Ascending aorta (tissue), 2 donors: ENCODE data around the gene F2RL3. TPM values are rescaled to one million over a fixed set of nuclear protein-coding genes. Genes with fewer than 3 reads are reported as not detected.
"Not testable (repeated sequence)": the region's sequence is repeated elsewhere in the genome, so short reads cannot be mapped to it uniquely, and the experiment has no call there.

Experiments
- DNase-seq, 2 donors: peaks; one replicate each; pipeline ENCODE4 v3.0.0-alpha.2; 2019; ENCODE audit warnings: low spot score in 2 of 2
- H3K27ac ChIP-seq, 2 donors: fragments of 200-600 bp; sonication (generic); one replicate each; pipeline ENCODE4 v1.5.1; 2016 to 2017; ENCODE audit warnings: mild to moderate bottlenecking in 1 of 2
- H3K27me3 ChIP-seq: fragments of 200-600 bp; sonication (generic); one replicate; pipeline ENCODE4 v1.5.1; 2017
- H3K36me3 ChIP-seq, 2 donors: fragments of 200-600 bp; sonication (generic); one replicate each; pipeline ENCODE4 v1.5.1; 2016
- H3K4me1 ChIP-seq, 2 donors: fragments of 200-600 bp; sonication (generic); one replicate each; pipeline ENCODE4 v1.5.1; 2016 to 2017; ENCODE audit warnings: mild to moderate bottlenecking in 1 of 2
- H3K4me3 ChIP-seq, 2 donors: fragments of 200-600 bp; sonication (generic); one replicate each; pipeline ENCODE4 v1.5.1; 2016 to 2017; ENCODE audit warnings: mild to moderate bottlenecking in 1 of 2
- H3K9me3 ChIP-seq, 2 donors: fragments of 200-600 bp; sonication (generic); one replicate each; pipeline ENCODE4 v1.5.1; 2016
- CTCF ChIP-seq, 3 experiments: fragments of 200-600 bp in 2 of 3; fragments of 450-650 bp in 1 of 3; sonication (generic) in 2 of 3; IDR thresholded peaks; one replicate each; pipeline ENCODE4 v1.5.1; 2016 to 2019; ENCODE audit warnings: antibody characterized with exemption in 3 of 3, mild to moderate bottlenecking in 1 of 3, moderate library complexity in 1 of 3
- intact Hi-C: fragments of 100-400 bp; cut with DNase I; formaldehyde crosslinking; loops from one replicate; pipeline ENCODE4 v1.15.1; 2023
- total RNA-seq: library from RNA; depleted of rRNA; stranded (reverse); fragments of >200 nt; gene quantifications from one replicate; pipeline ENCODE4 v1.1.0, GENCODE V29; 2016

F2RL3 gene
- total RNA-seq, 1 donor from 2014 or later, result 7.6 TPM

GRCh38 chr19:16931306-16931705, 42.5 kb downstream of the F2RL3 start:
- H3K27me3 ChIP-seq, result no peaks in the 10 kb centered on the region
- TF ChIP-seq CTCF (IDR thresholded peaks at IDR 0.05), result no peak
- H3K36me3 ChIP-seq, result no peaks in the 10 kb centered on the region
- H3K27ac ChIP-seq, result no peak overlapping the region
- H3K4me3 ChIP-seq, result no peak overlapping the region
- DNase-seq, result no peak
- intact Hi-C loops, result no loop called here
- peaks cover 0 to 13% of the 10 kb centered on the region in 2 donors for H3K9me3 ChIP-seq
- H3K4me1 ChIP-seq, result no peaks in the 10 kb centered on the region

- peaks cover 0 to 13% of the 10 kb centered on the region in 2 donors for H3K9me3 ChIP-seq
- no peaks in the 10 kb centered on the region for H3K4me1 ChIP-seq
- DNase-seq, result no peak
- no peak overlapping the region for H3K4me3 ChIP-seq
- intact Hi-C loops, result no loop called here
- no peaks in the 10 kb centered on the region for H3K27me3 ChIP-seq
- H3K36me3 ChIP-seq, result no peaks in the 10 kb centered on the region
- TF ChIP-seq CTCF (IDR thresholded peaks at IDR 0.05), result no peak
- no peak overlapping the region for H3K27ac ChIP-seq
These were observed 45.7 kb downstream of the F2RL3 start for GRCh38 chr19:16934489-16934888.

GRCh38 chr19:16936901-16937300, 48.1 kb downstream of the F2RL3 start:
- Histone ChIP-seq H3K4me3 (no peak overlapping the region), H3K9me3 (peaks cover 0 to 13% of the 10 kb centered on the region in 2 donors), H3K4me1 (no peaks in the 10 kb centered on the region), H3K27ac (no peak overlapping the region), H3K36me3 (no peaks in the 10 kb centered on the region), H3K27me3 (no peaks in the 10 kb centered on the region)
- DNase-seq, result no peak
- no peak for TF ChIP-seq CTCF (IDR thresholded peaks at IDR 0.05)
- intact Hi-C loops, result no loop called here

GRCh38 chr19:16937796-16938195, 49.0 kb downstream of the F2RL3 start:
- H3K27ac ChIP-seq, intact Hi-C loops, H3K4me3 ChIP-seq, H3K27me3 ChIP-seq, H3K4me1 ChIP-seq, H3K36me3 ChIP-seq, DNase-seq: not testable (repeated sequence)
- H3K9me3 ChIP-seq, result peaks cover 0 to 13% of the 10 kb centered on the region in 2 donors

GRCh38 chr19:16938211-16938610, 49.4 kb downstream of the F2RL3 start:
- Histone ChIP-seq H3K27me3 (no peaks in the 10 kb centered on the region), H3K36me3 (no peaks in the 10 kb centered on the region), H3K27ac (no peak overlapping the region), H3K4me1 (no peaks in the 10 kb centered on the region), H3K9me3 (peaks cover 0 to 13% of the 10 kb centered on the region in 2 donors), H3K4me3 (no peak overlapping the region)
- no peak for TF ChIP-seq CTCF (IDR thresholded peaks at IDR 0.05)
- no peak for DNase-seq
- intact Hi-C loops, result no loop called here

GRCh38 chr19:16940063-16940462, 51.3 kb downstream of the F2RL3 start:
- H3K9me3 ChIP-seq, H3K27ac ChIP-seq, H3K36me3 ChIP-seq, H3K27me3 ChIP-seq, DNase-seq, H3K4me1 ChIP-seq, intact Hi-C loops, H3K4me3 ChIP-seq: not testable (repeated sequence)

GRCh38 chr19:16940626-16941025, 51.8 kb downstream of the F2RL3 start:
- no peak overlapping the region for H3K4me3 ChIP-seq
- no peaks in the 10 kb centered on the region for H3K9me3 ChIP-seq
- no peak overlapping the region for H3K27ac ChIP-seq
- no peaks in the 10 kb centered on the region for H3K27me3 ChIP-seq
- no peaks in the 10 kb centered on the region for H3K36me3 ChIP-seq
- TF ChIP-seq CTCF (IDR thresholded peaks at IDR 0.05), result no peak
- DNase-seq, result no peak
- intact Hi-C loops, result no loop called here
- H3K4me1 ChIP-seq, result no peaks in the 10 kb centered on the region
